Gastrocnemius medialis (tissue), 4 donors: Measurements from ENCODE around the gene GMNN. TPM values are rescaled to one million over a fixed set of nuclear protein-coding genes. Genes with fewer than 3 reads are reported as not detected.
"Not testable (repeated sequence)": the region's sequence is repeated elsewhere in the genome, so short reads cannot be mapped to it uniquely, and the experiment has no call there.

Source experiments
- ATAC-seq, 2 donors: fragments of 150-250 bp; one replicate each; pipeline ENCODE4 v1.9.1; 2016
- DNase-seq, 2 donors: peaks; one replicate each; pipeline ENCODE4 v3.0.0-alpha.2; 2019
- H3K27ac ChIP-seq, 4 donors: fragments of 200-600 bp; sonication (generic); 1 replicate in 1 of 4; 2 replicates in 3 of 4; pipeline ENCODE4 v1.5.1; 2016 to 2018; ENCODE audit warnings: mild to moderate bottlenecking in 2 of 4, moderate library complexity in 1 of 4
- H3K27me3 ChIP-seq, 3 donors: fragments of 200-600 bp; sonication (generic) in 2 of 3; 1 replicate in 1 of 3; 2 replicates in 2 of 3; pipeline versions ENCODE4 v1.5.1 to v1.6.0; 2016 to 2019; ENCODE audit warnings: mild to moderate bottlenecking in 1 of 3, moderate library complexity in 1 of 3
- H3K36me3 ChIP-seq, 2 donors: fragments of 200-600 bp; sonication (generic) in 1 of 2; one replicate each; pipeline ENCODE4 v1.5.1; 2017 to 2018
- H3K4me1 ChIP-seq, 2 donors: fragments of 200-600 bp; sonication (generic) in 1 of 2; one replicate each; pipeline ENCODE4 v1.5.1; 2016 to 2017; ENCODE audit warnings: mild to moderate bottlenecking in 2 of 2
- H3K4me3 ChIP-seq, 4 donors: fragments of 200-600 bp; sonication (generic) in 3 of 4; 1 replicate in 1 of 4; 2 replicates in 3 of 4; pipeline ENCODE4 v1.5.1; 2016 to 2019; ENCODE audit warnings: mild to moderate bottlenecking in 2 of 4
- H3K9me3 ChIP-seq, 3 donors: fragments of 200-600 bp; sonication (generic) in 2 of 3; 1 replicate in 1 of 3; 2 replicates in 2 of 3; pipeline ENCODE4 v1.5.1; 2016 to 2019
- POLR2A ChIP-seq, 2 donors: fragments of 450-650 bp; IDR thresholded peaks; one replicate each; pipeline ENCODE4 v1.6.1; 2017; ENCODE audit warnings: antibody characterized with exemption in 2 of 2, mild to moderate bottlenecking in 2 of 2, moderate library complexity in 2 of 2
- in situ Hi-C, 4 donors: fragments of 200-750 bp; cut with MboI; loops; one replicate each; pipeline versions ENCODE4 v1.15.0 to v1.8.0; 2017; ENCODE audit warnings: low sequenced_read_pairs in 4 of 4
- intact Hi-C: fragments of 100-400 bp; cut with DNase I; formaldehyde crosslinking; loops from one replicate; pipeline ENCODE4 v1.15.1; 2023; ENCODE audit warnings: low total_unique reads
- total RNA-seq, 4 donors: library from RNA; depleted of rRNA; stranded (reverse); fragments of >200 nt; gene quantifications; one replicate each; pipeline versions ENCODE4 v1.1.0 to v1.2.3, GENCODE V29; 2016
- TF ChIP-seq, protein P1 (sequence below), 5 experiments: fragments of 450-650 bp in 3 of 5; fragments of 200-600 bp in 2 of 5; sonication (generic) in 2 of 5; IDR thresholded peaks in 4 of 5; conservative IDR thresholded peaks in 1 of 5; 1 replicate in 4 of 5; 2 replicates in 1 of 5; pipeline ENCODE4 v1.5.1; 2016 to 2019; ENCODE audit warnings: antibody characterized with exemption in 5 of 5, mild to moderate bottlenecking in 3 of 5, moderate library complexity in 3 of 5

GMNN gene
- total RNA-seq = 1 to 10 TPM; 2.6 to 4.4 (median 3.3) TPM

DNA sequence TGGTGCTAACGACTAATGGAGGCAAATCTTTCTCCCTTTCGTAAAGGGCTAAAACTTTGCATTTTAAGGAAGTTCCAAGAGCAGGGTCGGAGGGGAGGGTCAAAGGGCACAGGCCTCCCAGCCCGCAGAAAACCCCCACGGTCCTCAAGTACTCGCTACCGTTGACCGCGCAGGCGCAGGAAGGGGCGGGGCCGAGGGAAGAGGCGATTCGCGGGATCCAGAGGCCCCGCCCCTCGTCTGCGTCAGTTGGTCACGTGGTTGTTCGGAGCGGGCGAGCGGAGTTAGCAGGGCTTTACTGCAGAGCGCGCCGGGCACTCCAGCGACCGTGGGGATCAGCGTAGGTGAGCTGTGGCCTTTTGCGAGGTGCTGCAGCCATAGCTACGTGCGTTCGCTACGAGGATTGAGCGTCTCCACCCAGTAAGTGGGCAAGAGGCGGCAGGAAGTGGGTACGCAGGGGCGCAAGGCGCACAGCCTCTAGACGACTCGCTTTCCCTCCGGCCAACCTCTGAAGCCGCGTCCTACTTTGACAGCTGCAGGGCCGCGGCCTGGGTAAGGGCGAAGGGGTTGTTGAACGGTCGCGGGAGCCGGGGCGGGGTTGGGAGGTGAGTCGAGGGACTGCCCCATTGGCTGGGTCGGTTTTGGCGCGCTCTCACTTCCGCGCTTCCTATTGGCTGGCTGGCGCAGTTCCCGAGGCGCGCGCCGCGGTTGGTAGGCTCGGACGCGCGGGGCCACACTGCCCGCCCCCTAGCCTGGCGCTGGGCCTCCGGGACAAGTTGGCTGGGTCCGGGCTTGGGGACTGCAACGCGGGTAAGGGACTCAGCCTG, at the start of gene GMNN:
GMNN (plus strand) TSS at position 242 of the 824 bp plus-strand sequence. CDS start 2,310 bp downstream, outside the sequence.
- in situ Hi-C loops (loop anchor here in 1 of 4 donors (10.0 kb wide), 1 partner anchor 60 kb away; the partner anchor contains the start of gene C6orf62), intact Hi-C loops (loop anchor here (1.0 to 5.0 kb wide), 4 partner anchors 54 to 193 kb away; partner anchors contain the start of gene ACOT13)
- H3K27me3 ChIP-seq = no peaks in the 10 kb centered on the region
- H3K4me3 ChIP-seq = peak within 1 kb of the TSS; percentile 90 to 100 (median 95)
- TF ChIP-seq, protein P1, sequence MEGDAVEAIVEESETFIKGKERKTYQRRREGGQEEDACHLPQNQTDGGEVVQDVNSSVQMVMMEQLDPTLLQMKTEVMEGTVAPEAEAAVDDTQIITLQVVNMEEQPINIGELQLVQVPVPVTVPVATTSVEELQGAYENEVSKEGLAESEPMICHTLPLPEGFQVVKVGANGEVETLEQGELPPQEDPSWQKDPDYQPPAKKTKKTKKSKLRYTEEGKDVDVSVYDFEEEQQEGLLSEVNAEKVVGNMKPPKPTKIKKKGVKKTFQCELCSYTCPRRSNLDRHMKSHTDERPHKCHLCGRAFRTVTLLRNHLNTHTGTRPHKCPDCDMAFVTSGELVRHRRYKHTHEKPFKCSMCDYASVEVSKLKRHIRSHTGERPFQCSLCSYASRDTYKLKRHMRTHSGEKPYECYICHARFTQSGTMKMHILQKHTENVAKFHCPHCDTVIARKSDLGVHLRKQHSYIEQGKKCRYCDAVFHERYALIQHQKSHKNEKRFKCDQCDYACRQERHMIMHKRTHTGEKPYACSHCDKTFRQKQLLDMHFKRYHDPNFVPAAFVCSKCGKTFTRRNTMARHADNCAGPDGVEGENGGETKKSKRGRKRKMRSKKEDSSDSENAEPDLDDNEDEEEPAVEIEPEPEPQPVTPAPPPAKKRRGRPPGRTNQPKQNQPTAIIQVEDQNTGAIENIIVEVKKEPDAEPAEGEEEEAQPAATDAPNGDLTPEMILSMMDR (IDR thresholded peaks at IDR 0.05 in 4 of 5, conservative IDR thresholded peaks at IDR 0.05 in 1 of 5) = no peak
- TF ChIP-seq POLR2A (IDR thresholded peaks at IDR 0.05) = peak; percentile 59 to 62
- H3K27ac ChIP-seq = peak within 1 kb of the TSS; percentile 95 to 100 (median 98)
- peak; percentile 94 to 95 for DNase-seq
- no peaks in the 10 kb centered on the region for H3K36me3 ChIP-seq
- H3K4me1 ChIP-seq = peaks cover 11 to 15% of the 10 kb centered on the region in 2 donors
- no peaks in the 10 kb centered on the region for H3K9me3 ChIP-seq
- peak; percentile 96 to 98 for ATAC-seq

DNA sequence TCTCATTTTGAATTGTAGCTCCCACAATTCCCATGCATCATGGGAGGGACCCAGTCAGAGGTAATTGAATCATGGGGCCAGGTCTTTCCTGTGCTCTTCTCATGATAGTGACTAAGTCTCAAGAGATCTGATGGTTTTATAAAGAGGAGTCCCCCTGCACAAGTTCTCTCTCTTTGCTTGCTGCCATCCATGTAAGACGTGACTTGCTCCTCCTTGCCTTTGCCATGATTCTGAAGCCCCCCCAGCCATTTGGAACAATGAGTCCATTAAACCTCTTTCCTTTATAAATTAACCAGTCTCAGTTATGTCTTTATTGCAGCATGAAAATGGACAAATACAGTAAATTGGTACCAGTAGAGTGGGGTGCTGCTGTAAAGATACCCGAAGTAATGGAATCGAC, 44.1 kb upstream of the GMNN start:
- H3K27ac ChIP-seq, DNase-seq, H3K4me1 ChIP-seq, in situ Hi-C loops, intact Hi-C loops, H3K4me3 ChIP-seq, H3K9me3 ChIP-seq, H3K27me3 ChIP-seq, ATAC-seq, H3K36me3 ChIP-seq: not testable (repeated sequence)

DNA sequence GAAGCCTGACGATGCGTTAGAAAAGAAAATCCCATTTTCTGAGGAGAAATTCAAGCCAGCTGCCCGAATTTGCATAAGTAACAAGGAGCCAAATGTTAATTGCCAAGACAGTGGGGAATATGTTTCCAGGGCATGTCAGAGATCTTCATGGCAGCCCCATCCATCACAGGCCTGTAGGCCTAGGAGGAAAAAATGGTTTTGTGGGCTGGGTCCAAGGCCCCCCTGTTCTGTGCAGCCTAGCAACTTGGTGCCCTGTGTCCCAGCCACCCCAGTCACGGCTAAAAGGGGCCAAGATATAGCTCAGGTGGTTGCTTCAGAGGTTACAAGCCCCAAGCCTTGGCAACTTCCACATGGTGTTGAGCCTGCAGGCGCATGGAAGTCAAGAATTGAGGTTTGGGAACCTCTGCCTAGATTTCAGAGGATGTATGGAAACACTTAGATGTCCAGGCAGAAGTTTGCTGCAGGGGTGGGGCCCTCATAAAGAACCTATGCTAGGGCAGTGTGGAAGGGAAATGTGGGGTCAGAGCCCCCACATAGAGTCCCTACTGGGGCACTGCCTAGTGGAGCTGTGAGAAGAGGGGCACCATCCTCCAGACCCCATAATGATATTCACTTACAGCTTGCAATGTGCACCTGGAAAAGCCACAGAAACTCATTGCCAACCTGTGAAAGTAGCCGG, 43.1 kb upstream of the GMNN start:
- H3K27ac ChIP-seq, H3K4me3 ChIP-seq, ATAC-seq, intact Hi-C loops, DNase-seq, H3K27me3 ChIP-seq, H3K36me3 ChIP-seq, H3K4me1 ChIP-seq, H3K9me3 ChIP-seq, in situ Hi-C loops: not testable (repeated sequence)

DNA sequence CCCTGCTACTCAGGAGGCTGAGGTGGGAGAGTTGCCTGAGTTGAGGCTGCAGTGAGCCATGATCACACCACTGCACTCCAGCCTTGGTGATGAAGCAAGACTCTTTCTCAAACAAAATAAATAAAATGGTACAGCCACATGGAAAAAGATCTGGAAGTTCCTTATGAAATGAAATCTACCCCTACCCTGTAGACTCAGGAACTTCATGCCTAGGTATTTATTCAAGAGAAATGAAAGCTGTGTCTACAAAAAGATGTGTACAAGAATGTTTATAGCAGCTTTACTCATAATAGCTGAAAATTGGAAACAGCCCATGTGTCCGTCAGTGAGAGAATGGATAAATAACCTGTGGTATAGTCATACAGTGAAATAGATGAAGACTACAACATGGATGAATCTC, 40.6 kb upstream of the GMNN start:
- H3K36me3 ChIP-seq = no peaks in the 10 kb centered on the region
- H3K4me1 ChIP-seq = no peaks in the 10 kb centered on the region
- no peaks in the 10 kb centered on the region for H3K9me3 ChIP-seq
- TF ChIP-seq POLR2A (IDR thresholded peaks at IDR 0.05) = no peak
- TF ChIP-seq, protein P1 (IDR thresholded peaks at IDR 0.05 in 4 of 5, conservative IDR thresholded peaks at IDR 0.05 in 1 of 5) = no peak
- in situ Hi-C loops = no loop called here
- H3K27ac ChIP-seq = no peak overlapping the region
- ATAC-seq (no peak), DNase-seq (no peak)
- intact Hi-C loops = no loop called here
- no peak overlapping the region for H3K4me3 ChIP-seq
- H3K27me3 ChIP-seq = no peaks in the 10 kb centered on the region

DNA sequence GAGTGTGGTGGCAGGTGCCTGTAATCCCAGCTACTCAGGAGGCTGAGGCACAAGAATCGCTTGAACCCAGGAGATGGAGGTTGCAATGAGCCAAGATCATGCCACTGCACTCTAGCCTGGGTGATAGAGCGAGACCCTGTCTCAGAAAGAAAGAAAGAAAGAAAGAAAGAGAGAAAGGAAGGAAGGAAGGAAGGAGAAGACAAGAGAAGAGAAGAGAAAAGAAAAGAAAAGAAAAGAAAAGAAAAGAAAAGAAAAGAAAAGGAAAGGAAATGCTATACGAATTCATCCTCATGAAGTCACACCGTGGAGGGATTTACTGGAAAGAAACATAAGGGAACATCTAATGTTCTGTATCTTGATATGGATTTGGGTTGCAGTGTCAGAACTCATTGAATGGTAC, 40.0 kb upstream of the GMNN start:
- in situ Hi-C loops, H3K36me3 ChIP-seq, H3K4me3 ChIP-seq, H3K27me3 ChIP-seq, DNase-seq, intact Hi-C loops, H3K9me3 ChIP-seq, ATAC-seq, H3K27ac ChIP-seq, H3K4me1 ChIP-seq: not testable (repeated sequence)

DNA sequence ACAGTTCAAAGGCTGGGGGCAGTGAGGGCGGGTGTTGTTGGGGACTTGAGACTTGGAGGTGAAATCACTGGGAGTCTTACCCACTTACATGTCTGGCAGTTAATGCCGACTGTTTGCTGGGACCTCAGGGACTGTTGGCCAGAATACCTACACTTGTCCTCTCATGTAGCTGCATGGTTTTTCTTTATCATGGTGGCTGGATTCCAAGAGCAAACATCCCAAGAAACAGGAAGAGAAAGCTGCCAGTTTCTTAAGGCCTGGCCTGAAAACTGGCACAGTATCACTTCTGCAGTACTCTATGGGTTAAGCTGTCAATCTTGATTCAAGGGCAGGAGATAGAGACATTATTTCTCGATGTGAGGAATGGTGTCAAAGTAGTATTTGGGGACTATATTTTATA, 36.0 kb upstream of the GMNN start:
- in situ Hi-C loops (no loop called here), intact Hi-C loops (no loop called here)
- Histone ChIP-seq H3K36me3 (no peaks in the 10 kb centered on the region), H3K27me3 (no peaks in the 10 kb centered on the region), H3K27ac (no peak overlapping the region), H3K9me3 (no peaks in the 10 kb centered on the region), H3K4me3 (no peak overlapping the region), H3K4me1 (no peaks in the 10 kb centered on the region)
- TF ChIP-seq, protein P1 (IDR thresholded peaks at IDR 0.05 in 4 of 5, conservative IDR thresholded peaks at IDR 0.05 in 1 of 5) = no peak
- TF ChIP-seq POLR2A (IDR thresholded peaks at IDR 0.05) = no peak
- no peak for DNase-seq
- ATAC-seq = no peak
